HG02798 (cell line): Measurements from ENCODE around the gene WDR37.

Source experiments
- ATAC-seq: cut with Tn5 transposase; IDR thresholded peaks from one replicate; pipeline ENCODE4 v1.9.1; 2021; ENCODE audit warnings: mild to moderate bottlenecking; ENCODE audit not compliant: unreplicated experiment, poor library complexity

The WDR37 gene

GRCh38 chr10:1122349-1122748, 66.2 kb downstream of the WDR37 start:
- no peak for ATAC-seq

GRCh38 chr10:1123198-1123597, 67.0 kb downstream of the WDR37 start:
- ATAC-seq = no peak

GRCh38 chr10:1123972-1124371, 67.8 kb downstream of the WDR37 start:
- ATAC-seq = no peak

GRCh38 chr10:1124796-1125195, 68.6 kb downstream of the WDR37 start:
- no peak for ATAC-seq

GRCh38 chr10:1126461-1126860, 70.3 kb downstream of the WDR37 start:
- ATAC-seq = no peak

- no peak for ATAC-seq
Measured at GRCh38 chr10:1127629-1128028, 71.4 kb downstream of the WDR37 start.

- no peak for ATAC-seq
Measured at GRCh38 chr10:1128115-1128514, 71.9 kb downstream of the WDR37 start.

GRCh38 chr10:1128649-1129048, 72.5 kb downstream of the WDR37 start:
- ATAC-seq = no peak

- ATAC-seq = no peak
Measured at GRCh38 chr10:1130226-1130625, 74.0 kb downstream of the WDR37 start.

GRCh38 chr10:1130995-1131790, 75.0 kb downstream of the WDR37 start:
- no peak for ATAC-seq

- ATAC-seq = no peak
Measured at GRCh38 chr10:1132584-1132983, 76.4 kb downstream of the WDR37 start.

- no peak for ATAC-seq
Measured at GRCh38 chr10:1133495-1134045, 77.4 kb downstream of the WDR37 start.

GRCh38 chr10:1134156-1134555, 78.0 kb downstream of the WDR37 start:
- no peak for ATAC-seq

- no peak for ATAC-seq
Measured at GRCh38 chr10:1136268-1136667, 80.1 kb downstream of the WDR37 start.

- ATAC-seq = no peak
Measured at GRCh38 chr10:1137499-1138163, 81.4 kb downstream of the WDR37 start.

GRCh38 chr10:1138529-1138928, 82.3 kb downstream of the WDR37 start:
- ATAC-seq = no peak

- ATAC-seq = no peak
Measured at GRCh38 chr10:1141261-1141660, 85.1 kb downstream of the WDR37 start.

GRCh38 chr10:1141701-1142100, 85.5 kb downstream of the WDR37 start:
- ATAC-seq = no peak

- ATAC-seq = no peak
Measured at GRCh38 chr10:1142596-1142995, 86.4 kb downstream of the WDR37 start.

- no peak for ATAC-seq
Measured at GRCh38 chr10:1147810-1148209, 91.6 kb downstream of the WDR37 start.

GRCh38 chr10:1148855-1149605, 92.8 kb downstream of the WDR37 start:
- ATAC-seq = no peak
